HG03442 (cell line): ENCODE data around the gene ABCB8.

Experiments used
- ATAC-seq: cut with Tn5 transposase; IDR thresholded peaks from one replicate; pipeline ENCODE4 v1.9.1; 2021; ENCODE audit warnings: mild to moderate bottlenecking, moderate library complexity; ENCODE audit not compliant: unreplicated experiment

The ABCB8 gene

GRCh38 chr7:151083071-151083823 is 55.0 kb downstream of the ABCB8 start, which contains the start of gene TMUB1:
Gene TMUB1 (minus strand): TSS chr7:151083493. CDS start chr7:151082563, 930 bp downstream.
- ATAC-seq = peak; percentile 36

- no peak for ATAC-seq
Measured at GRCh38 chr7:151083824-151084160, 55.5 kb downstream of the ABCB8 start.

- no peak for ATAC-seq
Measured at GRCh38 chr7:151085329-151085690, 57.1 kb downstream of the ABCB8 start.

GRCh38 chr7:151085691-151086620 is 57.7 kb downstream of the ABCB8 start, which contains the start of gene AGAP3:
Gene AGAP3 (plus strand): TSS chr7:151086475. CDS start chr7:151086742, 267 bp downstream.
- ATAC-seq = peak; percentile 37

GRCh38 chr7:151086802-151087244 is 58.6 kb downstream of the ABCB8 start:
- no peak for ATAC-seq

- no peak for ATAC-seq
Measured at GRCh38 chr7:151087245-151088018, 59.2 kb downstream of the ABCB8 start.

GRCh38 chr7:151088019-151088855 is 60.0 kb downstream of the ABCB8 start:
- ATAC-seq = no peak

GRCh38 chr7:151088856-151089699 is 60.8 kb downstream of the ABCB8 start:
- no peak for ATAC-seq

GRCh38 chr7:151089893-151090730 is 61.9 kb downstream of the ABCB8 start:
- no peak for ATAC-seq

GRCh38 chr7:151091003-151091402 is 62.8 kb downstream of the ABCB8 start:
- ATAC-seq = no peak

GRCh38 chr7:151091431-151091830 is 63.2 kb downstream of the ABCB8 start:
- no peak for ATAC-seq

- ATAC-seq = no peak
Measured at GRCh38 chr7:151091988-151092387, 63.7 kb downstream of the ABCB8 start.

- no peak for ATAC-seq
Measured at GRCh38 chr7:151093748-151094147, 65.5 kb downstream of the ABCB8 start.

- ATAC-seq = no peak
Measured at GRCh38 chr7:151094675-151095074, 66.4 kb downstream of the ABCB8 start.

- no peak for ATAC-seq
Measured at GRCh38 chr7:151095123-151095797, 67.0 kb downstream of the ABCB8 start.

GRCh38 chr7:151095828-151096475 is 67.7 kb downstream of the ABCB8 start:
- no peak for ATAC-seq
